Stimulated activated CD4-positive, alpha-beta T cell treated with anti-CD3 and anti-CD28 coated beads, Interleukin-12 subunit alpha, Interleukin-12 subunit beta, amount 100 ng/mL, for 24 hours (primary cell): Measurements from ENCODE around the gene COL15A1.

Experiments
- DNase-seq, 2 experiments: peaks; one replicate each; pipeline ENCODE4 v3.0.0-alpha.2; 2020; ENCODE audit warnings: low read depth in 2 of 2

Gene COL15A1

DNA sequence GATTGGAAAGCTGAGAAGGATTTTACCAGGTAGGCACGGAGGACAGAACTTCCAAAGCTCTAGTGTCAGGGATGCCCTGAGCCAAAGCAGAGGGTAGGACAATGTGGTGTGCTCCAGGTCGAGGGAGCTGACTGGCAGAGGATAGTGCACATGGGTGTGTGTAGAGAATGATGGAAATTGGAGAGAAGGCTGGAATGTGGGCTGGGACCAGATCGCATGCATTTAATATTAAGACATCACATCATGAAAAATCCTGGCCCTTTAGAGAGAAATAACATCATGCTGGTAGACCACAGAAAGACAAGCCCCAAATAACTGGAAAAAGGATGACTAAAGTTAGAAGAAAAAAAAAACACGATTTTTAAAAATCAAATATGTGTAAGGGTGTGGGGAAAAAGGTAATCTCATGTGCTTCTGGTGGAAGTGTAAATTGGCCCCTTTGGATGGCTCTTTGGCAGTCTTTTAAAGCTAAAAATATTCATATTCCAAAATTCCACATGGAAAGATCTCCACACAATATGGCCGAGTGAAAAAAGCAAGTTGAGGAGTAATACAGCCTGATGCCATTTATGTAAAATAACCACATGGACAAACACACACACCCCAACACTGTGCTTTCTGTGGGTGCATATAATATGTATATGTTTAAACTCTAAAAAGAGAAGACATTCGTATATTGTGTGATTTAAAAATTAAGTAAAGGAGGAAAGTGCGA lies 94.2 kb downstream of the COL15A1 start:
- no peak for DNase-seq

DNA sequence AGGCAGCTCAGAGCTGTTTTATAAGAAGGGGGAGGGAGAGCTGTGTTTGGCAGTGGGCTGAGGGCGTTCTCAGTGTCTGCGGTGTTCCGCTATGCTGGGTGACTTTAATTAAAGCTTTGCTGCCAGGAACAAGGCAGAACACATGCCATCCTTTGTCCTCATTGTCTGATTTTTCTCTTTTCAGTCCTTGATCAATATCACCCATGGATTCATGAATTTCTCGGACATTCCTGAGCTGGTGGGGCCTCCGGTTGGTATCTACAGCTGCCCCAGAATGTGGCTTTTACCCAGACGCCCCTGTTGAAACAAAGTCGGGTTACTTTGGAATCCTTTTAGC lies 94.7 kb downstream of the COL15A1 start:
- no peak for DNase-seq

DNA sequence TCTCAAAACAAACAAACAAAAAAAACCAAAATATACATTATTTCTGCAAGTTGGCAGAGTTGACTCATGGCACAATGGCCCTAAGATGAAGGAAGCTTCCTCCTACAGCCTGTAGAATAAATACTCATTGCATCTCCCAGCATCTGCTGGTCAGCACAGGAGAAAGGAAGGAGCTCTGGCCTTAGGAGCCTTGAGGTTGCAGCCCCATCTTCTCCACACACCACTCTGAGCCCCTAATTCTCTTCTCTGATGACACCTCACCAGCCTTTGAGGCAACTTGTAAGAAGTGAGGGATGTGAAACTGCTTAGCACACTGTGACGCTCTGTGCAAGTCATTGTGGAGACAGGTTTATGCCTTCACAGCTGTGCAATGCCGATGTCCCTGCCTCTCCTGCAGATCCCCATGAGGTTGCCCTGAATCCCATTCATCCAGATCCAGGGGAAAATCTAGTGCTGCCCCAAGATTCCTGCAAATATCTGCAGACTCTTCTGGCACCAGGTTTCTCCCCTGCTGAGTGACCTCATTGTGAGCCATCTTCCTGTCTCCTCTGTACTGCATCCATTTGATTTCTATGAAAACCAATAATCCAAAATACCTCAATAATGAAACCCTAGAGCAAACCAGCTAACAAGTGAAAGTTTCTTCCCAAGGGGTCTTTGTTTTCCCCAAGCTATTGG lies 95.9 kb downstream of the COL15A1 start:
- no peak for DNase-seq

DNA sequence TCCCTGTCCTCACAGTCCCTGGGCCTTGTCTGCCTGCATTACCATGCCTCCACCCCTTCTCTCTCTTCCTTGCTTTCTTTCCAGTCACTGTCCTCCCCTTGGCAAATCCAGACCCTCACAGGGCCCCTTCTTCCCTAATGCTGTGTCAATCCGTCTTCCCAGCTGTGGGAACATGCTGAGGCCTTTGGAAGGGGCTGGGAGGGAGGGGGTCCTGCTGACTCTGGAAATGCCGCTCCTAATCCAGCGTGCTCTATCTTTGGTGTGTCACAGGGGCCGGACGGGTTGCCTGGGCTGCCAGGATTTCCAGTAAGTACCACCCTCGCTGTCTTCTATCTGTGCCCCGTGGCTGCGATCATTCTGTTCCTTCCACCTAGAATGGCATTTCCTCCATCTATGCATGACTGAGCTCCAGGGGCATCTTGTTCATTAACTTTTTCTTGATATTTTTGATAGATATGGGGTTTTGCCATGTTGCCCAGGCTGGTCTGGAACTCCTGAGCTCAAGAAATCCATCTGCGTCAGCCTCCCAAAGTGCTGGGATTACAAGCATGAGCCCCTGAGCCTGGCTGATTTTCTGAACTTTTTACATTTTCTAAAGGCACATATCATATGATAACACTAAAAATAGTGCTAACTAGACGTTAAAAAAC lies 96.7 kb downstream of the COL15A1 start:
- DNase-seq, result no peak

DNA sequence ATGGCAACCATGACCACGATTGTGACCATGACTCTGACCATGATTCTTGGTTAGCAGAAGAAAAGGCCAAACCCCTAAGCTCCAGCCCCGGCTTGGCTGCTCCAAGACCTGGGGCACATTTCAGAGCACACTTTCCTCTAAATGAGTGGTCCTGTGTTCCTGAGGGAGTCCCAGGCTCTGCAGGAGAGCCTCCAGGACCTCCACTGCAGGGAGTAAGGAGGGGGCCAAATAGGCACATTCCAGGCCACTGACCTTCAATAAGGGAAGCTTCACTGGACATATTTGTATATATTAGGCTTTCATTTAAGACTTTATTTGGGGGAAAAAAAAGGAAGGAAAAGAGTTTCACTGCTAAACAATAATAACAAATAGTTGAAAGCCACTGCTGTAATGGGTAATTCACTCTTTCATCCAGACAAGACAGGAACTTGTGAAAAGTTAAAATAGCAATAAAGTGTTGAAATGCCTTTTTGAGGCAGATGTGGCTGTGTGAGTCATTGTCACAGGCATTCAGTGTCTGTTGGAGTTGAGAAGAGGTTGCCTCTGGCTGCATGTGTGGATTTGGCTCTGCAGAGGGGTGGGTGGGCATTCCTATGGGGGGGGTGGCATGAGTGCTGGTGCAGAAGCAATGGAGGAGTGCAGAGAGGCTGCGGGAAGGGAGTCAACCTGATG lies 97.3 kb downstream of the COL15A1 start:
- DNase-seq, result no peak

DNA sequence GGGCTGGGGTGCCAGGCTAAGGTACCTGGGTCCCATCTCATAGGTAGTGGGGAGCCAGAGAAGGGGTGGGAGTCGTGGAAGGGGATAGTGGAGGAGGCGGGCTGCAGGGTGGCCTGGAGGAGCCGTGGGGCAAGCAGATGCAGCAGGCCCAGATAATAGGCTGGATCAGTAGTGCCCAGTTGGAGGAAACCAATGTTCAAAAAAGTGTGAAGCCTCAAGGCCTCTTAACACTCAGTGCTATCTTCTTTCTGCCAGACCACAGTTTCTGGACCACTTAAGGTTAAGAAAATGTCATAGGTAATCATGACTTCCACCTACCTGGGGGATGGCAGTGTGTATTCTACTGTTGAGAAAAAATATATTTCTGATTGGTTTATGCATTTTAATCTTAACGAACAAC lies 97.9 kb downstream of the COL15A1 start:
- no peak for DNase-seq

DNA sequence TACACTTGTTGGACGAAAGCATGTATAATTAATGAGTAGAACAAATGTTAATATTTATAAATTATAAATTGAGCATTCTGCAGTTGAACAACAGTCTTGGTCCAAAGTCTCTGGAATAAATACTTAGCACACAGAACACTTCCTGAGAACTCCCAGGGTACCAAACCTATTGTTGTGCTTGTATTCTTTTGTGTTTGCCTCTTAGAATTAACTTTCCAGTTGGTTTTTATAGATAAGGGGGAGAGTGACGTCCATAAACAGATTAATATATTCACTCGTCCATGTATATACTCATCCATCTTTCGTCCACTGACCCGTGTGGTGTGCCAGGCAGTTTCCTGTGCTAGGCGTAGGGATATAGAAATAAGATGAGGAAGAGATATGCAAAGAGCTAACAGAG lies 98.9 kb downstream of the COL15A1 start:
- no peak for DNase-seq

DNA sequence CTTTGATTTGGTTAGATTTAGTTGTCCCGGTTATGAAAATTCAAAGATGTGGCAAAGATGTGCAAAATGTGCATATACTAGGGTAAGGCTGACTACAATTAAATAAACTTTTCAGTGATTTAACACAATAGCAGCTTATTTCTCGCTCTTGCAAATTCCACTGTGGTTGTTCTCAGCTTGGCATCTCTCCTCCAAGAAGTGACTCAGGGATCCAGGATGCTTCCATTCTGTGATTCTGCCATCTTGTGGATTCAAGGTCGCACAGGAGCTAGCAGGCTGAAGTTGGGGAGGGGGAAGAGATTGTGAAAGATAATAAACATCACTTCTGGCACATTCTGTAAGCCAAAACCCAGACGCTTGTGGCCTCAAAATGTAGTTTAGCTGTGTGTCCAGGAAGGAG lies 101.1 kb downstream of the COL15A1 start:
- no peak for DNase-seq

DNA sequence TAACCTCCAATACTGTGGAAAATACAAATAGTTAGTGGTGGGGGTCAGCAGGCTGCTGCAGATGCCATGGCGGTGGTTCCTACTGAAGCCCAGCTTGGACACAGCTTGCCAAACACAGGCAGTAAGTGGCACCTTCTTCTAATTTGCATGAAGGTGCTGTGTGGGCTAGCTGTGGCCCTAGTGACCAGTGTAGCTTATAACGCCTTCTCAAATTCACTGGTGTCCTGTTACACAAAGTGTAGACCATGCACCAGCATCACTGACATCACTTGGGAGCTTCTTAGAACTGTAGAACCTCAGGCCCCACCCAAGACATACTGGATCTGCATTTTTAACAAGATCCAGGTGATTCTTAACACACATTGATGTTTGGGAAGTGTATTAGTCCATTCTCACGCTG lies 102.4 kb downstream of the COL15A1 start:
- DNase-seq, result no peak

DNA sequence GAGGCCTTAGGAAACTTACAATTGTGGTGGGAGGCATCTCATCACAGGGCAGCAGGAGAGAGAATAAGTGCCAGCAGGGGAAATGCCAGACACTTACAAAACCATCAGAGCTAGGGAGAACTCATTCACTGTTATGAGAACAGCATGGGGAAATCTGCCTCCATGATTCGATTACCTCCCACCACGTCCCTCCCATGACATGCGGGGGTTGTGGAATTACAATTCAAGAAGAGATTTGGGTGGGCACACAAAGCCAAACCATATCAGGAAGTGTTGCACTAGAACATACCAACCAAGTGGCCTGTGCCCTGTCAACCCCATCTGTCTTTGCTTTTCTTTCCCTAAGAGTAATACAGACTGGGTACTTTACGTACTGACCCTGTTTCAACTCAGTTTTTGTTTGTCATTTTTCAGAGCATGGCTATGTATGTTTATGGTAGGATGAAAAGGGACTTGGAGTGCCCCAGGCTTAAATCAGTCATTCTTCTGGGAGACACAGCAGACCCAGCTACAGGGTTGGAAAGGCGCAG lies 102.9 kb downstream of the COL15A1 start:
- DNase-seq, result no peak

DNA sequence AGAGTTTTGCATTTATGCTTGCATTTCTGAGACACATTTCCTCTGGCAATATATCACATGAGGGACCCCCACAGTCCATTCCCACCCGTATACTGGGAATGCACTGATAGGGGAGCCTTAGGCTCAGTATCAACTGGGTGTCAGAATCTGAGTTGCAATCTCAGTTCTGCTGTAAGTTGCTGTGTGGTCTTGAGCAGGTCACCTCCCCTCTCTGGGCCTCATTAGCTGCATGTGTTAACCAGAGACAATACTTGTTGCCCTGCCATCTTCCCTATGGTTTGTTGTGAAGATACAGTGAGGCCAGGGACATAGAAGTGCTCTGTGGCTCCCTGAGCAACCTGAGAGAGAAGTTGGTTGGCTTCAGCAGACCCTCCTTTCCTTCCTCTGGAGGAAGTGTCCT lies 105.5 kb downstream of the COL15A1 start:
- no peak for DNase-seq

DNA sequence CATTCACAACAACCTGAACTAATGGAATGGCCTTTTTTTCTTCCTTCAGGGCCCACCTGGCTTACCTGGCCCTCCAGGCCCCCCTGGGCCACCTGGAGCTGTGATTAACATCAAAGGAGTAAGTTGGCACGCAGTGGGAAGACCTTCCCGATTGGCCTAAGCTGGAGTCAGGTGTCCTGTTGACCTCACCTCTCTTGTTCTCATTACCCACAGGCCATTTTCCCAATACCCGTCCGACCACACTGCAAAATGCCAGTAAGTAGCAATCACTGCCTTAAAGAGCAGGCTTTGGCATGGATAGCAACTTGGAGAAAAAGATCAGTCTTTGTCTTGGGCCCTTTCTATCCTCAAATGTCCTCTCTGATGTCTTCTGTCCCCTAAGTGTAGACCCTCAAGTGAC lies 105.9 kb downstream of the COL15A1 start:
- no peak for DNase-seq

DNA sequence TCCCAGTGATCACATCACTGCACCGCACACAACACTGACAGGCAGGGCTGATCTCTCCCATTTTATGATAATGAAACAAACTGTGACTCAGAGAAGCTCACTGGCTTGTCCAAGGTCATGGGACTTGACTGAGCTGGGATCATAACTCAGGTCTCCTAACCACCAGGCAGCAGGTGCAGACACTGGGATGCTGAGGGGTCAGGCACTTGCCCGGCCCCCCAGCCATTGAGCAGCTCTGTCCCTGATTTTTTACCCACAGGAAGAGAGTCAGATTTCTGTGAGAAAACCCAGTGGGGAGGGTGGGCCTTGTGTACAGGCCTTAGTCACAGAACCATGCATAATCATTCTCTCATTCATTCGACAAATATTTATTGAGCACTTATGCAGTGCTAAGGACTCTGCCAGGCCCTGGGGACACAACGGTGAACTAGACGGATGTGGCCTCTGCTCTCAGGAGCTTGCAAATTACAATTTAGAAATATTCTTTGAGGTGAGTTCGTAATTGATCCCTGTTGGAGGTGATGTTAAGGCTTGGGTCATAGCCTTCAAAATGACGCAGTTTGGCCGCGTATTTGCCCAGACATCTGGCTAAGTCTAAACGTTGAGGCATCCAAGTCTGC lies 106.7 kb downstream of the COL15A1 start:
- no peak for DNase-seq

DNA sequence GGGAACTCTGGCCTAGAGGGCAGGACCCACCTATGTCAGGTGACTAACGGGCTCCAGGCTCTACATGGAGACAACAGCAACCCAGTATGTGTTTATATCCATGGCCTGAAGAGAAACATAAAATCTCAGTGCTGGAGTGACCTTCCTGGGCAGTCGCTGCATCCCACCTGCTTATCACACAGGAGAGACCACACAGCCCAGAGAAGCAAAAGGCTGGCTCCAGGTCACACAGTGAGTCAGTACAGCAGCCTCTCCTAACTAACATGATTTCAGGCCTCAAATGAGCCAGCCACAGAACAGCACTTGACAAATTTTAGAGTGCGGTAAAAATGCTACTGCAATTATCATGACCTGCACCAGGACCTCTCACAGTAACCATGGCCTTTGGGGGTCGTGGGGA lies 107.2 kb downstream of the COL15A1 start:
- DNase-seq, result no peak

DNA sequence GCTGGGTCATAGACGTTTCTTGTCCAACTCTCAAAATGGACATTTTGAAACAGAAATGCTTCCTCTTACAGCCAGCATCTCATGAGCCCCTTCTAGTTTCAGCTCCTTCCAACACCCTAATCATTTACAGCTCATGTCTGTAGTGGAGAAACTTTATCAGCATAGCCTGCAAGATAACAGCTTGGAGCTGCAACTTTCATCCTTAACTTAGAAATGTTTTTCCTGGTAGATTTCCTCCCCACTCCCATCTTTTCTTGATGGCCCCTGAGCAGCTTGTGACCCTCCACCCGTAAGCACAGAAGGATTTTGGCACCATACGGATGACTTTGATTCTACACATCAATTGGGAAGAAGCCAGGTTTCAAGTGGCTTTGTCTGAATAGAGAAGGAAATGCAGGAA lies 107.7 kb downstream of the COL15A1 start:
- no peak for DNase-seq

DNA sequence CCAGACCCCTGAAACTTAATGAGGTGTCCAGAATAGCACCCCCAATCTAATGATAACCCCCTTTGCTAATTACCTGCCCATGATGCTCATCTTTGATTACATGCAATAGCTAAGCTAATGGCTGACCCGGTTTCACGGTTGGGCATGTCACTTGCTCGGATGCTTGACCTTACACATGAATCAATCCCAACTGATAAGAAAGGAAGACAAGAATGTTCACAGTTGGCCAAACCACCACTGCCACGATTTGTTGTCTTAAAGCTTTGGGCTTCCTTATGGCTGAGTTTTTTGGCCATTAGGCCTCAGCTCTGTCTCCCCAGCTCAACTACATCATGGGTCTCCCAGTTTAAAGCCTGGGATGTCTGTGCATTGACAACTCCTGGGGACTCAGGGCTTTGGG lies 108.1 kb downstream of the COL15A1 start:
- DNase-seq, result no peak

DNA sequence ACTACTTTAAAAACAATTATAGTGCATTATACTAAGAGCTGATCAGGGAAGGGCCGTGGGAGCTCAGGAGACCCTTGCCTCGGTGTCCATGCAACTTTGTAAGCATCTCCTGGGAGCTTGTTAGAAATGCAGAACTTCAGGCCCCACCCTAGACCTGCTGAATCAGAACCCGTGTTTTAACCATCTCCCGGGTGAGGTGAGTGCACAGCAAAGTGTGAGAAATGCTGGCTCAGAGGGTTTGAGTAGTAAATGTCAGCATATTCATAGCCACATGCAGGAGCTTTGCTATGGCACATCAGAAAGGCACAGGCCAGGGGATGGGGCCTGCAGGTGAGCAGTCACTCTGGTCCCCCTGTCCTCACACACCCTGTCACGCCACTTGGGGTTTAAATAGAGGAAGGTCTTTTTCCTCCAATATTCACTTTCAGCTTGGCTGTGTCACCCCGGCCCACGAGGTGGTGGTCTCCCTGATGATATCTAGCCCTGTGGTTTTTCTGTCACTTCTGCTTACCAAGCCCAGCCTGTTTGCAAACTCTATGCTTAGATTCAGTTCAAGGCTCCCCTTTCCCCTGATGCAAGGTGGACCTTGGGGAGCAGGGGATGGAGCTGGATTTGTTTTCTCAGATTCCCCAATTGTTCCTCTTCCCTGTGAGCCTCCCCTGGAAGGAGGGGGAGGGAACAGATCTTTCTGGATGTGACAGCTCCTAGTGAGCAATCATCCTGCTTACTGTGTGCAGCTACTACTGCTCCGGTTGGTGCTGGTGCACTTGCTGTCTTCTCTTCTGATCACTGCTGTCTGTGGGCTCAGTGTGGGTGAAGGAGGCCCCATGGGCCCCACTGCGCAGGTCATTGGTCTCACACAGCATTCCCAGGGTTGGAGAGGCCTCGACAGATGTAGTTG lies 109.4 kb downstream of the COL15A1 start:
- DNase-seq, result no peak

DNA sequence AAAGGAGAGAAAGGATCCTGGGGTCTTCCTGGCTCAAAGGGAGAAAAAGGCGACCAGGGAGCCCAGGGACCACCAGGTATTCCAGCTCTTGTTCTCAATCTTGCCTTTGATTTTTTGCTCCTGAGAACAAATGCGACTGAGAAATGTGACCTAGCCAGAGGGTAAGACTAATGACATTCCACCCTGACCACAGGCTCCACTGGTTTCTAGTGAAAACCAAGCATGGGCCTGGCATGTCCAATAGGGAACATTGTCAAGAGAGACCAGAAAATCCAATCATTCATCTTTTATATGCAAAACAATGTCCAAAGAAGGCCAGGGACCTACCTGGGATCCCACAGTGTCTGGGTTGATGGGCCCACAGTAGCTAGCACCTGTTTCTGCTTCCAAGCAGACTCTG lies 110.9 kb downstream of the COL15A1 start:
- DNase-seq, result no peak

DNA sequence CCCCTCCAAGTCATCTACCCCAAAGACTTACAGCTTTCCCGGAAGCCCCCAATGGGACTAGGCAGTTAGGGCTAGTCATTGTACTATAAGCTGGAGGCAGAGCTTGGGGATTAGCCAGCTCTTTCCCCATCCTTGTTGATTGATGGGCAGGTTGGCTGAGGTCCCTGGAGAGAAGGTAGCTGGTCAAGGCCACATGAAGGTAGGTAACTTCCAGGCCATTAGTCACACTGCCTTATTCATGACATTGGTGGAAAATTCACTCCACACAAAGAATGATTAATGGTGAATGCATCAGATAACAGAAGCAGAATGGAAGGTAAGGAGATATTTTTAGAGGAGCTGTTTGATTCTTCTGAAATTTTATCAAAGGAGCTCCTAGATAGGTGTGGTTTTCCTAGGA lies 111.7 kb downstream of the COL15A1 start:
- DNase-seq, result no peak

DNA sequence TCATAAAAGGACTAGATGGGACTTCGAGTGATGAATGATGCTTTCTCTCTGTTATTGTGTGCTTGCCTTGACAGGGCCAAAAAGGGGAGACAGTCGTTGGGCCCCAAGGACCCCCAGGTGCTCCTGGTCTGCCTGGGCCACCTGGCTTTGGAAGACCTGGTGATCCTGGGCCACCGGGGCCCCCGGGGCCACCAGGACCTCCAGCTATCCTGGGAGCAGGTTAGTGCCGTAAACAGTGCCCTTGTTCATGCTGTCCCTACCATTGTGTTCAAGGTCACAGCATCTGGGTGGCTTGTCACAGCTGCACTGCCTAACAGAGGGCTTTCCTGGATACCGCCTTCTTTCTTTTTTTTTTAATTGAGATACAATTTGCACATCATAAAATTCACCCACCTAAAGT lies 112.5 kb downstream of the COL15A1 start:
- no peak for DNase-seq
